Lung (tissue), 12 donors: ENCODE data around the gene ABHD17C. TPM values are rescaled to one million over a fixed set of nuclear protein-coding genes. Genes with fewer than 3 reads are reported as not detected.

Experiments used
- ATAC-seq: fragments of 200-7000 bp; cut with Tn5 transposase; one replicate; pipeline ENCODE4 v1.9.1; 2020; ENCODE audit warnings: moderate number of reproducible peaks; ENCODE audit not compliant: insufficient read depth, low FRiP score
- DNase-seq, 3 donors: peaks; one replicate each; pipeline ENCODE4 v3.0.0-alpha.2; 2013 to 2017
- H3K27ac ChIP-seq, 2 donors: one replicate each; pipeline ENCODE4 v1.5.1; 2013; ENCODE audit warnings: mild to moderate bottlenecking in 2 of 2, moderate library complexity in 2 of 2, control low read depth in 1 of 2, inconsistent platforms in 1 of 2, low read depth in 1 of 2, low read length in 1 of 2
- H3K27me3 ChIP-seq, 3 donors: one replicate each; pipeline ENCODE4 v1.5.1; 2013; ENCODE audit warnings: low read length in 2 of 3; ENCODE audit not compliant: control insufficient read depth in 3 of 3, insufficient read depth in 3 of 3
- H3K36me3 ChIP-seq, 4 donors: one replicate each; pipeline ENCODE4 v1.5.1; 2013; ENCODE audit warnings: low read length in 4 of 4, mild to moderate bottlenecking in 1 of 4, moderate library complexity in 1 of 4; ENCODE audit not compliant: control insufficient read depth in 4 of 4, insufficient read depth in 4 of 4
- H3K4me1 ChIP-seq, 5 donors: one replicate each; pipeline ENCODE4 v1.5.1; 2013; ENCODE audit warnings: low read length in 5 of 5, mild to moderate bottlenecking in 2 of 5, moderate library complexity in 1 of 5; ENCODE audit not compliant: control insufficient read depth in 5 of 5, insufficient read depth in 5 of 5
- H3K4me3 ChIP-seq: one replicate; pipeline ENCODE4 v1.5.1; 2013; ENCODE audit warnings: mild to moderate bottlenecking, control low read depth, moderate library complexity
- H3K9ac ChIP-seq, 2 donors: one replicate each; pipeline ENCODE4 v1.5.1; 2013; ENCODE audit warnings: low read length in 2 of 2, control low read depth in 1 of 2; ENCODE audit not compliant: insufficient read depth in 1 of 2
- H3K9me3 ChIP-seq, 4 donors: one replicate each; pipeline ENCODE4 v1.5.1; 2013; ENCODE audit warnings: low read length in 3 of 4, mild to moderate bottlenecking in 1 of 4, moderate library complexity in 1 of 4; ENCODE audit not compliant: control insufficient read depth in 4 of 4, insufficient read depth in 3 of 4
- CTCF ChIP-seq: IDR thresholded peaks from 2 replicates; pipeline ENCODE4 v1.5.1; 2012; ENCODE audit warnings: mild to moderate bottlenecking; ENCODE audit errors: control extremely low read depth, extremely low read depth
- WGBS, 2 donors: extraction: QIAGEN DNeasy Blood & Tissue Kit; methylation state at CpG; one replicate each; pipeline ENCODE4 v1.1.7; 2013; 5-methylcytosine and 5-hydroxymethylcytosine counted together
- polyA plus RNA-seq, 2 donors: library from polyadenylated mRNA; stranded (reverse); fragments of 200-250 nt; gene quantifications; one replicate each; pipeline ENCODE4 v1.2.1, GENCODE V29; 2013
- total RNA-seq, 2 donors: library from RNA; depleted of rRNA in 1 of 2; stranded (reverse); fragments of >200 nt in 1 of 2; gene quantifications; one replicate each; pipeline ENCODE4 v1.2.1, GENCODE V29; 2014 to 2021
- donor health status: control.
- donor health status: control.
- donor health status: Bipolar disorder and iron deficiency.
- donor health status: healthy.
- donor health status: DM: yes; HTN: yes; CAD: no.

ABHD17C gene
- total and polyA plus RNA-seq, 4 donors, result 15.2 to 23.7 (median 22.0) TPM

- no peak overlapping the region for H3K27ac ChIP-seq
- H3K9me3 ChIP-seq, result peaks cover 0 to 5% (median 0%) of the 10 kb centered on the region in 4 donors
- DNase-seq (no peak), ATAC-seq (no peak)
- H3K4me1 ChIP-seq, result peaks cover 0 to 2% (median 2%) of the 10 kb centered on the region in 5 donors
- H3K9ac ChIP-seq, result no peak overlapping the region
- H3K36me3 ChIP-seq, result no peaks in the 10 kb centered on the region
- H3K27me3 ChIP-seq, result no peaks in the 10 kb centered on the region
- TF ChIP-seq CTCF, result no peak
- H3K4me3 ChIP-seq, result no peak overlapping the region
Observed at GRCh38 chr15:80674245-80674614, 20.9 kb upstream of the ABHD17C start.

GRCh38 chr15:80677041-80677440 is 18.1 kb upstream of the ABHD17C start:
- ATAC-seq (no peak), DNase-seq (no peak)
- no peaks in the 10 kb centered on the region for H3K27me3 ChIP-seq
- no peaks in the 10 kb centered on the region for H3K9me3 ChIP-seq
- H3K36me3 ChIP-seq, result no peaks in the 10 kb centered on the region
- H3K4me1 ChIP-seq, result peaks cover 0 to 6% (median 3%) of the 10 kb centered on the region in 5 donors
- no peak for TF ChIP-seq CTCF
- no peak overlapping the region for H3K4me3 ChIP-seq
- no peak overlapping the region for H3K9ac ChIP-seq
- 93 to 94% methylated on average over 2 of the region's 2 CpGs for WGBS, 2 donors
- no peak overlapping the region for H3K27ac ChIP-seq

- Histone ChIP-seq H3K4me1 (peaks cover 0 to 6% (median 2%) of the 10 kb centered on the region in 5 donors), H3K9ac (no peak overlapping the region), H3K27ac (peak overlapping the region in 1 of 2 donors; percentile 21), H3K9me3 (no peaks in the 10 kb centered on the region), H3K4me3 (no peak overlapping the region), H3K36me3 (no peaks in the 10 kb centered on the region), H3K27me3 (no peaks in the 10 kb centered on the region)
- peak in 1 of 3 donors; percentile 22 for DNase-seq
- ATAC-seq, result peak; percentile 55
- WGBS, 2 donors, result 65 to 87% methylated on average over 7 of the region's 7 CpGs
- no peak for TF ChIP-seq CTCF
Observed at GRCh38 chr15:80679167-80679803, 15.8 kb upstream of the ABHD17C start.

GRCh38 chr15:80679804-80680175 is 15.3 kb upstream of the ABHD17C start:
- DNase-seq (no peak), ATAC-seq (no peak)
- 29% methylated on average over 2 of the region's 2 CpGs for WGBS, 2 donors
- Histone ChIP-seq H3K9ac (no peak overlapping the region), H3K27ac (peak overlapping the region in 1 of 2 donors; percentile 21), H3K36me3 (no peaks in the 10 kb centered on the region), H3K9me3 (no peaks in the 10 kb centered on the region), H3K4me3 (no peak overlapping the region), H3K27me3 (no peaks in the 10 kb centered on the region), H3K4me1 (peaks cover 0 to 6% (median 2%) of the 10 kb centered on the region in 5 donors)
- no peak for TF ChIP-seq CTCF
